Spleen (tissue), 7 donors: ENCODE results near the gene ETV6.

Experiments
- CTCF ChIP-seq, 11 experiments: fragments of 200-600 bp in 7 of 11; fragments of 450-650 bp in 4 of 11; sonication (generic) in 4 of 11; IDR thresholded peaks in 8 of 11; conservative IDR thresholded peaks in 3 of 11; 1 replicate in 7 of 11; 2 replicates in 4 of 11; pipeline versions ENCODE4 v1.4.0 to v1.8.0; 2016 to 2021; ENCODE audit warnings: antibody characterized with exemption in 11 of 11, inconsistent platforms in 4 of 11, mild to moderate bottlenecking in 1 of 11
- POLR2A ChIP-seq, 3 donors: fragments of 450-650 bp; IDR thresholded peaks; one replicate each; pipeline ENCODE4 v1.5.1; 2017; ENCODE audit warnings: antibody characterized with exemption in 3 of 3, mild to moderate bottlenecking in 1 of 3
- POLR2AphosphoS5 ChIP-seq, 3 donors: sonication (generic); formaldehyde crosslinking; IDR thresholded peaks; one replicate each; pipeline ENCODE4 v1.5.1; 2017; ENCODE audit warnings: antibody characterized with exemption in 3 of 3
- donor health status: DM: no; HTN: no; CAD: no; lungs with moderate emphysema.
- donor health status: DM: no; HTN: no; CAD: no.
- donor health status: DM: no; HTN: no; CAD: no.

GRCh38 chr12:11724888-11725311, 75.4 kb downstream of the ETV6 start:
- TF ChIP-seq CTCF (IDR thresholded peaks at IDR 0.05 in 8 of 11, conservative IDR thresholded peaks at IDR 0.05 in 3 of 11) (no peak), POLR2AphosphoS5 (IDR thresholded peaks at IDR 0.05) (peak in 1 of 3 donors; percentile 24), POLR2A (IDR thresholded peaks at IDR 0.05) (no peak)
